GM19099 (cell line): ENCODE measurements around the gene CD34.

ENCODE experiments used
- POLR2A ChIP-seq: IDR thresholded peaks from 3 replicates; pipeline ENCODE4 v1.6.1; 2011; ENCODE audit warnings: low read depth; ENCODE audit not compliant: insufficient read length; ENCODE audit errors: extremely low read depth

Gene CD34

GRCh38 chr1:207845109-207845508 is 65.8 kb downstream of the CD34 start:
- TF ChIP-seq POLR2A: no peak

- TF ChIP-seq POLR2A: no peak
Measured at GRCh38 chr1:207844371-207844770, 66.6 kb downstream of the CD34 start.

- TF ChIP-seq POLR2A: no peak
Measured at GRCh38 chr1:207842506-207842905, 68.4 kb downstream of the CD34 start.

GRCh38 chr1:207841901-207842300 is 69.0 kb downstream of the CD34 start:
- no peak for TF ChIP-seq POLR2A

GRCh38 chr1:207841293-207841692 is 69.6 kb downstream of the CD34 start:
- no peak for TF ChIP-seq POLR2A

- TF ChIP-seq POLR2A: no peak
Measured at GRCh38 chr1:207840380-207840779, 70.5 kb downstream of the CD34 start.

GRCh38 chr1:207839083-207839413 is 71.9 kb downstream of the CD34 start:
- TF ChIP-seq POLR2A: no peak

GRCh38 chr1:207838156-207839082 is 72.5 kb downstream of the CD34 start:
- no peak for TF ChIP-seq POLR2A

- no peak for TF ChIP-seq POLR2A
Measured at GRCh38 chr1:207837673-207838072, 73.3 kb downstream of the CD34 start.

GRCh38 chr1:207836591-207837347 is 74.2 kb downstream of the CD34 start:
- no peak for TF ChIP-seq POLR2A

- TF ChIP-seq POLR2A: no peak
Measured at GRCh38 chr1:207835958-207836357, 75.0 kb downstream of the CD34 start.

- TF ChIP-seq POLR2A: no peak
Measured at GRCh38 chr1:207833956-207834660, 76.8 kb downstream of the CD34 start.

- no peak for TF ChIP-seq POLR2A
Measured at GRCh38 chr1:207833381-207833780, 77.5 kb downstream of the CD34 start.

GRCh38 chr1:207832796-207833195 is 78.1 kb downstream of the CD34 start:
- TF ChIP-seq POLR2A: no peak

- TF ChIP-seq POLR2A: peak; percentile 33
Measured at GRCh38 chr1:207831517-207832327, 79.2 kb downstream of the CD34 start.
